LNCAP (cell line): Measurements from ENCODE around the gene SLC36A1.

ENCODE experiments used
- CTCF ChIP-seq: fragments of 450-650 bp; IDR thresholded peaks from 2 replicates; pipeline ENCODE4 v1.5.1; 2017; ENCODE audit warnings: mild to moderate bottlenecking

SLC36A1 gene

GRCh38 chr5:151477101-151477500 lies 29.7 kb downstream of the SLC36A1 start:
- TF ChIP-seq CTCF: no peak

- no peak for TF ChIP-seq CTCF
Measured at GRCh38 chr5:151480384-151481293, 33.2 kb downstream of the SLC36A1 start.

- TF ChIP-seq CTCF: no peak
Measured at GRCh38 chr5:151483176-151483575, 35.8 kb downstream of the SLC36A1 start.

- TF ChIP-seq CTCF: no peak
Measured at GRCh38 chr5:151483647-151484046, 36.2 kb downstream of the SLC36A1 start.

GRCh38 chr5:151487544-151487943 lies 40.1 kb downstream of the SLC36A1 start:
- TF ChIP-seq CTCF: no peak

GRCh38 chr5:151490627-151491026 lies 43.2 kb downstream of the SLC36A1 start:
- TF ChIP-seq CTCF: no peak

GRCh38 chr5:151491062-151491461 lies 43.7 kb downstream of the SLC36A1 start:
- TF ChIP-seq CTCF: no peak

GRCh38 chr5:151492729-151493128 lies 45.3 kb downstream of the SLC36A1 start:
- no peak for TF ChIP-seq CTCF
